HG03039 (cell line): ENCODE results near the gene TRAF3IP1.
"Not testable (repeated sequence)": the region's sequence is repeated elsewhere in the genome, so short reads cannot be mapped to it uniquely, and the experiment has no call there.

ENCODE experiments used
- ATAC-seq: cut with Tn5 transposase; IDR thresholded peaks from one replicate; pipeline ENCODE4 v1.9.1; 2021; ENCODE audit warnings: mild to moderate bottlenecking, moderate library complexity; ENCODE audit not compliant: unreplicated experiment

TRAF3IP1 gene, protein sequence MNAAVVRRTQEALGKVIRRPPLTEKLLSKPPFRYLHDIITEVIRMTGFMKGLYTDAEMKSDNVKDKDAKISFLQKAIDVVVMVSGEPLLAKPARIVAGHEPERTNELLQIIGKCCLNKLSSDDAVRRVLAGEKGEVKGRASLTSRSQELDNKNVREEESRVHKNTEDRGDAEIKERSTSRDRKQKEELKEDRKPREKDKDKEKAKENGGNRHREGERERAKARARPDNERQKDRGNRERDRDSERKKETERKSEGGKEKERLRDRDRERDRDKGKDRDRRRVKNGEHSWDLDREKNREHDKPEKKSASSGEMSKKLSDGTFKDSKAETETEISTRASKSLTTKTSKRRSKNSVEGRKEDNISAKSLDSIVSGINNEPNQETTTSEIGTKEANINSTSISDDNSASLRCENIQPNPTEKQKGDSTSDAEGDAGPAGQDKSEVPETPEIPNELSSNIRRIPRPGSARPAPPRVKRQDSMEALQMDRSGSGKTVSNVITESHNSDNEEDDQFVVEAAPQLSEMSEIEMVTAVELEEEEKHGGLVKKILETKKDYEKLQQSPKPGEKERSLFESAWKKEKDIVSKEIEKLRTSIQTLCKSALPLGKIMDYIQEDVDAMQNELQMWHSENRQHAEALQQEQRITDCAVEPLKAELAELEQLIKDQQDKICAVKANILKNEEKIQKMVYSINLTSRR

GRCh38 chr2:238320246-238320647, at the start of gene TRAF3IP1:
Gene TRAF3IP1 (plus strand): TSS chr2:238320518. CDS start chr2:238320663, 145 bp downstream.
- peak; percentile 89 for ATAC-seq

DNA sequence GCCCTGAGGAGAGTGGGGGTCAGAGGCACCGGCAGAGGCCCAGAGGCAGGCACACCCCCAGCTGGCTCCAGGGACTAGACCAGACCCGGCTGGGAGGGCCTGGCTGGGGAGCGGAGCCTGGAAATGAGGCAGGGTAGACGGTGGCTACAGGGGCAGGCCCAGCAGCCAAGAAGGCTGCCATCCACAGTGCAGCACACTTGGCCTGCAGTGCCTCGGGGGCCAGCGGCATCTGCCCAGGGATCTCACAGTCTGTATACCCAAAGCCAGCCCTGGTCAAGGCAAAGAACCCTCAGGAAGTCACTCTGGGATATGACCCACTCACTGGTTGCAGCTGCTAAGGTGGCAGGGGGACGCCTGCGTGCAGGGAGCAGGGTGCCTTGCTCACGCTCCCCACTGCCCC, 49.7 kb upstream of the TRAF3IP1 start:
- ATAC-seq: no peak

DNA sequence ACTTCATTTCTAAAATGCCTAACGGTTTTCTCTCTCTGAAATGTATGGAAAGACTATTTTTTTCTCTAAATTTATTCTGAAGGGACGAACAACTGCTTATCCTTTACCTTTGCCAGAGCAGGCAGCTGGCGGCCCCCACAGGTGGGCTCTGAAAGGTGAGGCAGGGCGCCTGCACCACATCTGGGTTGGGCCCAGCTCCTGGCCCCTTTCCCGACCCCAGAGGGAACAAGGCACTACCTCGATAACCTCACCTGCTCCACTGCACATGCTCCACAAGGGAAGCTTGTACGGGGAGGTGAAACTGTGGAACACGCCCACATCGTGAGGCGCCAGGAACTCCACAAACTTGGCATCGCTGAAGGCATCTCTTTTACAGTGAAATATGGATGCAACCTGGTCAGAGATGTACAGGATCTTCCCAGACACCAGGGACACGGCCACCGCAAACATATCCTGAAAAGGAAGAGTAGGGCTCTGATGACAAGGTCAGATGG, 49.2 kb upstream of the TRAF3IP1 start:
- no peak for ATAC-seq

DNA sequence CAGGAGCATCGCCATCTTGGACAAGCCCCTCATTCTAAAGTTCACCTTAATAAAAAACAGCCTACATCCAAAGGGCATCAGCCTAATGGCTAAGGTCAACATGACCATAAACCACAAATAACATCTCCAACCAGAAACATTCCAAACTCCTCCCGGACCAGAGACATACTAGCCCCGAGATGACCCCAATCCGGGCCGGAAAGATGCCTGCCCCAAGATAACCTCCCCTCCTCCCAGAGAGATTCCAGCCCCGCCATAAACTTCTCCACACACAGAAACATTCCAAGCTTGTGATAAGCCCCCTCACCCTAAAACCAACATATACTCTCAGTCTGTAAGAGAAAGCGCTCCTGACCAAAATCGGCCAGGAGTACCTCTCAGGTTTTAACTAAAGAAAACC, 48.6 kb upstream of the TRAF3IP1 start:
- not testable (repeated sequence) for ATAC-seq

- no peak for ATAC-seq
Observed at GRCh38 chr2:238272156-238272555, 48.2 kb upstream of the TRAF3IP1 start.

GRCh38 chr2:238273433-238273832, 46.9 kb upstream of the TRAF3IP1 start:
- ATAC-seq: not testable (repeated sequence)

GRCh38 chr2:238274152-238274865, 46.0 kb upstream of the TRAF3IP1 start:
- no peak for ATAC-seq

- no peak for ATAC-seq
Observed at GRCh38 chr2:238277695-238278094, 42.6 kb upstream of the TRAF3IP1 start.

DNA sequence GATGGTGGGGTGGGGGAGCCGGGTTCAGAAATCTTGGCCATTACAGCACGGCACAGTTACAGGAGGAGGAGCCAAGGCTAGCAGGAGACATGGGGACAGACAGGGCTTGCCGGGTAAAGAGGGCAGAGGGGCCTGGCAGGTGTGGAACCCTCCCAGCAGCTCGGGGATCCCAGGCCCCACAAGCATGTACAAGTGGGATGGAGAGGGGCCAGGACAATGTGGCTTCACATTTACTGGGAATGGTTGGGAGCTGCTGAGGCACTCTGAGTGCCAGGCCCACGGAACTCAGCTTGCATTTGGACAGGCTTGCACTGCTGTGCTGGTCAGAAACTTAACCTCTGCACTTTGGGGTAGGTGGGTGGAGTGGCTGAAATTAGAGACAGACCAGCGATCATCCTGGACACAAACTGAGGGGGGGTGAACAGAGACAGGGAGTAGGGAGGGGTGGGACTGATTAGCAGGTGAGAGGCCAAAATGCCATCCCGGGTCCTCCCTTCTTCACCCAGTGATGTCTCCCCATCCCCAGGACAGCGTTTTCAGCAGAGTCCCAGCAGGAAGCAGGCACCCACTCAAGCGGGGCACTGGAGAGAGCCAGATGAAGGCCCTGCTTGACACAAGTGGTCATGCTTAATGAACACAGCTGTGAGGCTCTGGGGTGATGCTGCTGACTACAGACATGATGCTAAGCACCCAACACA, 41.5 kb upstream of the TRAF3IP1 start:
- no peak for ATAC-seq

DNA sequence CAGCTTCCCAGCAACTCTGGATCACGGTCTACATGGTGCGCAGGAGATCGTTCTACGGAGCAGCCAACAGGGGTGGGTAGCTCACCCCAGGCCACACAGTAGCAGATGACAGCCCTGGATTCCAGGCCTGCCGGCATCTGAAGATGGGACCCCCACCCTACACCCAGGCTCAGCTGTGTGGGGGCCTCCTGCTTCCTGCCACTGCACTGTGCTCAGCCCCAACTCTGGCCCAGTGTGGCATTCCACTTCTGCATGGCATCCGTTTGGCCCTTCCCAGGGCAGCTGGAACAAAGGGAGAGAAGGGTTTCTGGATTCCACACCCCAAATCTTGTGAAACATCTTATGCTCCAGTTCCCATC, 41.0 kb upstream of the TRAF3IP1 start:
- ATAC-seq: no peak

- no peak for ATAC-seq
Observed at GRCh38 chr2:238280083-238280825, 40.1 kb upstream of the TRAF3IP1 start.

DNA sequence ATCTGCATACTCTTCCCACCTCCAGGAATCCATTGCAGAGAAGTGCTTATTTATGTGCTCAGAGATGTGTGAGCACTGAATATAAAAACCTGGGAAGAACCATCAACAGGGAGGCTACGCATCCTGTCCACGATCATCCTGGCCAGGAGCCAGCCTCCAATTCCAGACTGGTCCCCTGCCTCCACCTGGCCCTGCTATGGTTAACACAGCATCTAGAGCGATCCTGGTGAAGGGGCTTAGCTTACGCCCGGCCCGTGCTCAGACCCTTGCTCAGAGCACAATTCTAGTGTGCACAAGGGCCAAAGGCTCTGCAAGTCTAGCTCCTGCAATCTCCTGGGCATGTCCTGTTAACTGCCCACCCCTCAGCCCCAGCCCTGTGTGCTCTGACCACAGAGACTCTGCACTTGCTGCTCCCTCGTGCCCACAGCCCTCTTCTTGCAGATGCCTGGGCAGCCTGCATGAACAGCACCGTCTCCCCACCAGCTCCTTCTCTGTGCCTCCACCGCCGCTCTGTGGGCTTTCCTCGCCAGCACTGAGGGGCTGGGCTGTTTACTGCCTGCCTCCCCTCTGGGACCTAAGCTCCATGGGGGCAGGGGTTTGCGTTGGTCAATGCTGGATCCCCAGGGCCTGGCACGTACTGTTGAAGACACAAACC, 38.4 kb upstream of the TRAF3IP1 start:
- no peak for ATAC-seq

- ATAC-seq: no peak
Observed at GRCh38 chr2:238282861-238283738, 37.2 kb upstream of the TRAF3IP1 start.

DNA sequence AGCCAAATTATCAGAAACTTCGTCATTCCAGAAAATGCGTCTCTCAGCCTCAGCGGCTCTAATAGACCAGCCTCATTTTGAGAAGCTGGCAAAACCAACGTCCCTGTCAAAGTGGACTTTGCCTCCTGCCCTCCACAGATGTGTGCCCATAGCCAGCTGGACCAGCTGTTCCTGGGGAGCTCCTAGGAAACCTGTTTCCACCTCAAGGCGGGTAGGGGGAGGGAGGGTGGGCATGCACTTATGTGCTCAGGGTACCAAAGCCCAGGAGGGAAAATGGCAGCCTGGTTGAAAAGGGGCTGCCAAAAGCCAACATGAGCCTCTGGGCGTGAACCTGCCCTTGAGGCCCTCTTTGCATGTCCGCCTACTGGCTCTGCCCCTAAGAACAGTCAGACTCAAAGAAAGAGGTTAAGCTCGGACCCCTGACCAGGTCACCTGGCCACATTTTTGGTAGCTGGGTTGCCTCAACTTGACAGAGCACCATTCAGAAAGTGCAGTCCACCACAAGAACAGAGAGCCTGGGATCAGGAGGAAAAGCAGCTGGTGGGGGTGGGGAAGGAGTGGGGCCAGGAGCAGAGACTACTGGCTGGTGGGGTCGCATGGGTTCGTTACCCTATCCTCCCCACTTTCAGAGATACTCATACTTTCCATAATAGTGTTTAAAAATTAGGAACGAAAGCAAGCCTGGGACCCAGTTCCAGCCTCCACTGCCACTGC, 35.4 kb upstream of the TRAF3IP1 start:
- ATAC-seq: no peak

GRCh38 chr2:238285653-238286082, 34.6 kb upstream of the TRAF3IP1 start:
- ATAC-seq: no peak

GRCh38 chr2:238286095-238286494, 34.2 kb upstream of the TRAF3IP1 start:
- ATAC-seq: no peak

DNA sequence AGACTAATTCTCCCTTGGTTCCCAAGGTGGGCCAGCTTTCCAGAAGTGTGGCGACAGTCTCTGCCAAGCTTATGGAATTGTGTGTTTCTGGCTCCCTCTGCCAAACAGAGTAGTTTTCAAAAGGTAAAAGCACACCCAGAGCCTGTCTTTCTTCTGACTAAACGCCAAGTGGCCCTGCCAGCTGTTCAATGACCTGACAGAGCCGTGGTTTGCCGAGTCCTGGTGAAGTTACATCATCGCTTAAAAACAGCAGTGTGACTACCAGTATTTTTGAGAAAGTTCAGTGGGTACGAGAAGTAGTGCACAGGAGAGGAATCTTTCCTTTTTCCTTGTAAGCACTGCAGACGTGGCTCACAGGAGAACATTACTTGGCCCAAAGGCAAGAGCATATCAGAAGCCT, 33.8 kb upstream of the TRAF3IP1 start:
- no peak for ATAC-seq
